ENCODE data around the gene FLYWCH1. TPM values are rescaled to one million over a fixed set of nuclear protein-coding genes. Genes with fewer than 3 reads are reported as not detected.

FLYWCH1 gene
- total and polyA plus RNA-seq, 10 of the 15 experiments (the other 5 are each of a cell fraction or from before 2014, with no cell fraction given), result 0.47 to 33.8 (median 11.2) TPM

DNA sequence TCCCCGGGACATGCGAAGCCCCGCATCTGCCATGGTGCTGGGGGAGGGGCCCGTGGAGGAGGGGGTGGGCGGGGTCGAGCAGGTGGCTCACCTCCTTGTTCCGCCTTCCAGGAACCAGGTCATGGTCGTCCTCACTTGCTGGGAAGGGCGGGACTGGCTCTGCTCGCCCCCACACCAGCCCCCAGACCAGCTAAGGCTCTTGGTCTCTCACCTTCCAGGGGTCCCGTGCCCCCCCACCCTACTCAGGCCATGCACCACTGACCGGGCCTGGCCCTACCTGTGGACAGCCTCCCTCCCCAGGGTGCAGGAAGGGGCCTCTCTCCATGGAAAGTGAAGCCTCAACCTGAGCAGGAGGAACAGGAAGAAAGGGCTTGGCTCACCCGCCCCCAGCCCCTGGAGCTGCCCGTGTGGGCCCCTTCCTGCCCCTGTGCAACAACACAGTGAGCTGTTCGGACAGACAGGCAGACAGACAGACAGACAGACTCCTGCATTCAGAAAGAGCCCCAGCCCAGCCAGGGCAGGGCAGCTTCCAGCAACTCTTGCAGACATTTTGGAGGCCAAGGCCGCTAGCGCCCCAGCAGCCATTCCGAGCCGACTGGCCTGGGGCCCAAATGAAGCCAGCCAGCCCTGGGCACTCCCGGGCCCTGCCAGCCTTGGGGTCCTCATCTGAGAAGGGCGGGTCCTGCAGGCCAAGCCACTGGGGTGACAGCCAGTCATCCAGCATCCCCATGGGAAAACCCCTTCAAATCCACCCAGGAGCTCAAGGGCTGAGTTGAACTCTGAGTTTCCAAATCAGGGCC is 44.2 kb downstream of the FLYWCH1 start:
- CTCF ChIA-PET, result no interaction called here
- TF ChIP-seq YY1 (IDR thresholded peaks at IDR 0.05; ENCODE audit: low read depth, low read length) (peak; percentile 37; the same call in 1 of the 2 replicates), BCL11A (IDR thresholded peaks at IDR 0.05; ENCODE audit: low read depth, low read length) (no peak), NR2C2 (IDR thresholded peaks at IDR 0.05; ENCODE audit: borderline replicate concordance, control insufficient read depth, insufficient read length, low read depth) (no peak), PKNOX1 (IDR thresholded peaks at IDR 0.05) (no peak)
- POLR2A ChIA-PET, result interaction anchor here (0.9 kb wide), 1 partner anchor 10 kb away, joined by 3 read pairs; no protein-coding TSS in a partner anchor
- Histone ChIP-seq H3K36me3 (ENCODE audit: control insufficient read depth in 2 of 2, insufficient read depth in 2 of 2, low read length in 1 of 2) (no peaks in the 10 kb centered on the region), H3K9me3 (replicated peaks; ENCODE audit: control insufficient read depth, insufficient read depth, low read length) (no peaks in the 10 kb centered on the region), H3K4me1 (ENCODE audit: control insufficient read depth, insufficient read depth, low read length) (peaks cover 21% of the 10 kb centered on the region), H3K4me3 (no peak overlapping the region), H4K20me1 (ENCODE audit: control insufficient read depth, insufficient read depth) (no peaks in the 10 kb centered on the region), H3K27ac (ENCODE audit: control insufficient read depth, insufficient read depth) (no peak overlapping the region), H2AFZ (ENCODE audit: control insufficient read depth, low read depth, low read length) (peak overlapping the region; percentile 11; the same call in 1 of the 2 replicates), H3K9ac (ENCODE audit: control insufficient read depth, insufficient read depth, low read length) (no peak overlapping the region; the same call in 1 of the 2 replicates), H3K27me3 (replicated peaks in 1 of 2; ENCODE audit: control insufficient read depth in 2 of 2, insufficient read depth in 2 of 2, low read length in 1 of 2) (no peaks in the 10 kb centered on the region), H3K4me2 (ENCODE audit: control insufficient read depth, insufficient read depth) (no peak overlapping the region), H3K79me2 (ENCODE audit: control insufficient read depth, insufficient read depth, low read length) (no peaks in the 10 kb centered on the region)
- peak; percentile 24 for ATAC-seq
- intact Hi-C loops (cut with micrococcal nuclease; ENCODE audit: unreplicated experiment) (no loop called here), in situ Hi-C loops (cut with MboI) (no loop called here)
- no peak for FAIRE-seq
- RAD21 ChIA-PET (ENCODE audit: unreplicated experiment), result interaction anchor here (0.6 to 1.3 kb wide), 2 partner anchors 14 to 29 kb away, joined by 3 read pairs; no protein-coding TSS in a partner anchor
- SMC1A ChIA-PET (ENCODE audit: uncharacterized antibody, unreplicated experiment), result interaction anchor here (0.9 kb wide), 1 partner anchor 9 kb away, joined by 3 read pairs; no protein-coding TSS in a partner anchor
- BruUV-seq (replicated peaks), result no TSS peak
- WGBS (ENCODE audit: insufficient coverage, insufficient replicate concordance, low lambda C conversion rate, missing lambda C conversion rate), result 25% methylated on average over 13 of the region's 21 CpGs
- no peak for DNase-seq (ENCODE audit: low read depth, low spot score)

DNA sequence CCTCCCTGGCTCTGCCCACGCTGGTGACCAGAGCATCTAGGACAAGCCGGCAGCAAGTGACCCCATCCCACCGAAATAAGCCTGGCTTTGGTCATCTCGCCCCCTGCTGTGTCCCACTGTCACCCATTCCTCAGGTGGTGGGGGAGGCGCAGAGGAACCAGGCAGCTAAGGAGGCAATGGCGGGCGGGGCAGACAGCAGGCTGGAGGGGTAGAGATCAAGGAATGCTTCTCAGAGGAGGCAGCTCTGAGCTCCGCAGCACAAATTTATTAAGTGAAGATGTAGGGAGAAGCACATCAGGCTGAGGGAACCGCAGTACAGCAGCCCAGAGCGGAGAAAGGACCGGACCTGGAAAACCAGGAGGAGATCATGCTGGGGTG is 44.8 kb downstream of the FLYWCH1 start:
- H2AFZ ChIP-seq (ENCODE audit: control insufficient read depth, low read depth, low read length), result peak overlapping the region; percentile 11; the same call in 1 of the 2 replicates
- no peaks in the 10 kb centered on the region for H4K20me1 ChIP-seq (ENCODE audit: control insufficient read depth, insufficient read depth)
- FAIRE-seq (no peak), DNase-seq (ENCODE audit: low read depth, low spot score) (no peak), ATAC-seq (no peak)
- no peak overlapping the region for H3K27ac ChIP-seq (ENCODE audit: control insufficient read depth, insufficient read depth)
- ChIA-PET POLR2A (interaction anchor here (0.9 kb wide), 1 partner anchor 9 kb away, joined by 3 read pairs; no protein-coding TSS in a partner anchor), CTCF (no interaction called here), SMC1A (ENCODE audit: uncharacterized antibody, unreplicated experiment) (interaction anchor here (0.9 kb wide), 1 partner anchor 9 kb away, joined by 3 read pairs; no protein-coding TSS in a partner anchor), RAD21 (ENCODE audit: unreplicated experiment) (interaction anchor here (0.6 to 1.3 kb wide), 2 partner anchors 14 to 29 kb away, joined by 3 read pairs; no protein-coding TSS in a partner anchor)
- H3K79me2 ChIP-seq (ENCODE audit: control insufficient read depth, insufficient read depth, low read length), result no peaks in the 10 kb centered on the region
- peaks cover 21% of the 10 kb centered on the region for H3K4me1 ChIP-seq (ENCODE audit: control insufficient read depth, insufficient read depth, low read length)
- in situ Hi-C loops (cut with MboI) (no loop called here), intact Hi-C loops (cut with micrococcal nuclease; ENCODE audit: unreplicated experiment) (no loop called here)
- no peak overlapping the region for H3K4me2 ChIP-seq (ENCODE audit: control insufficient read depth, insufficient read depth)
- H3K36me3 ChIP-seq (ENCODE audit: control insufficient read depth in 2 of 2, insufficient read depth in 2 of 2, low read length in 1 of 2), result no peaks in the 10 kb centered on the region
- H3K4me3 ChIP-seq, result no peak overlapping the region
- BruUV-seq (replicated peaks), result no TSS peak
- 72% methylated on average over 11 of the region's 11 CpGs for WGBS (ENCODE audit: insufficient coverage, insufficient replicate concordance, low lambda C conversion rate, missing lambda C conversion rate)
- no peak overlapping the region for H3K9ac ChIP-seq (ENCODE audit: control insufficient read depth, insufficient read depth, low read length)
- H3K27me3 ChIP-seq (replicated peaks in 1 of 2; ENCODE audit: control insufficient read depth in 2 of 2, insufficient read depth in 2 of 2, low read length in 1 of 2), result no peaks in the 10 kb centered on the region
- no peaks in the 10 kb centered on the region for H3K9me3 ChIP-seq (replicated peaks; ENCODE audit: control insufficient read depth, insufficient read depth, low read length)
- no peak for TF ChIP-seq SREBF2 (IDR thresholded peaks at IDR 0.05; ENCODE audit: low read length)
- TF ChIP-seq MTA3 (IDR thresholded peaks at IDR 0.05; ENCODE audit: borderline replicate concordance, low read length), result no peak
- TF ChIP-seq ZBED1 (IDR thresholded peaks at IDR 0.05; ENCODE audit: borderline replicate concordance), result no peak
- no peak for TF ChIP-seq DPF2 (IDR thresholded peaks at IDR 0.05)
- no peak for TF ChIP-seq BACH1 (IDR thresholded peaks at IDR 0.05; ENCODE audit: borderline replicate concordance)
- TF ChIP-seq MEF2B (IDR thresholded peaks at IDR 0.05; ENCODE audit: partially characterized antibody, poor library complexity, severe bottlenecking), result no peak
- TF ChIP-seq YY1 (IDR thresholded peaks at IDR 0.05; ENCODE audit: low read depth, low read length), result no peak
- TF ChIP-seq IKZF2 (IDR thresholded peaks at IDR 0.05), result no peak
- no peak for TF ChIP-seq NR2C2 (IDR thresholded peaks at IDR 0.05; ENCODE audit: borderline replicate concordance, control insufficient read depth, insufficient read length, low read depth)
- no peak for TF ChIP-seq HCFC1 (IDR thresholded peaks at IDR 0.05; ENCODE audit: low read length)
- no peak for TF ChIP-seq HDAC2 (IDR thresholded peaks at IDR 0.05)
